AG10803 (cell line): ENCODE data around the gene BAHCC1.

Experiments
- DNase-seq: peaks from one replicate; pipeline ENCODE4 v3.0.0; 2010; ENCODE audit warnings: low read depth
- H3K4me3 ChIP-seq: 2 replicates; pipeline ENCODE4 v1.5.1; 2011; ENCODE audit warnings: mild to moderate bottlenecking, low read length, control low read depth
- CTCF ChIP-seq: conservative IDR thresholded peaks from 2 replicates; pipeline ENCODE4 v1.5.1; 2011; ENCODE audit warnings: mild to moderate bottlenecking, low read length, control low read depth, inconsistent platforms

BAHCC1 gene

DNA sequence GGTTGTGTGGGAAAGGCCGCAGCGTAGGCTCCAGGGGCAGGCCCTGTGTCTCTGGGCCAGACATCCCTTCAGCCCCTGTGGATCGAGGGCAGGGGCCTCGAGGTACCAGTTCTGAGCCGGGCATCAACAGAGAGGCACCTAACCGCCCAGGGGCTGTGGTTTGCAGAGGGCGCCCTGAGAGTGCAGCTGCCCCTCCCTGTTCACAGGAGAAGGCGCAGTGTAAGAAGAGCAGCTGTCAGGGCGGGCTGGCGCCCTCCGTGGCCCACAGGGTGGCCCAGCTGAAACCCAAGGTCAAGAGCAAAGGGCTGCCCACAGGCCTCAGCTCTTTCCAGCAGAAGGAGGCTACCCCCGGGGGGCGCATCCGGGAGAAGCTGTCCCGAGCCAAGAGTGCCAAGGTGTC, 60.8 kb downstream of the BAHCC1 start:
- H3K4me3 ChIP-seq, result no peak overlapping the region
- no peak for TF ChIP-seq CTCF
- DNase-seq, result no peak

DNA sequence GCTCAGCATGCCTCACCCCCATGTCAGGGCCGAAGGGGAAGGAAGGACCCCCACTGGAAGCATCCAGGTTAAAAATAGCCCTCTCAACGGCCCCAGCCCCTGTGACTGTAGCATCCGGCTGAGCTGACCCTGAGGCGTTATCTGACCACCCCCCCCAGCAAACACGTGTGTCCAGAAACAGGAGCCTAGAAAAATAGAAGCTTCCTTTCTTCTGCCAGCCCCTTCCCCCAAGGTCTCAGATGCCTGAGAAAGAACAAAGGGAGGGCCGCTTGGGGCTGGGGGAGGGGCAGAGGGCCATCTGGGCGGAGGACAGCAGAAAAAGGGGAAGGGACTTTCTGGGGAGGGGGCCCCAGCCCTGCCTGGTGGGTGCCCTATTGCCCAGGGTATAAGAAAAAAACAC, 61.5 kb downstream of the BAHCC1 start:
- TF ChIP-seq CTCF, result no peak
- H3K4me3 ChIP-seq, result no peak overlapping the region
- no peak for DNase-seq

DNA sequence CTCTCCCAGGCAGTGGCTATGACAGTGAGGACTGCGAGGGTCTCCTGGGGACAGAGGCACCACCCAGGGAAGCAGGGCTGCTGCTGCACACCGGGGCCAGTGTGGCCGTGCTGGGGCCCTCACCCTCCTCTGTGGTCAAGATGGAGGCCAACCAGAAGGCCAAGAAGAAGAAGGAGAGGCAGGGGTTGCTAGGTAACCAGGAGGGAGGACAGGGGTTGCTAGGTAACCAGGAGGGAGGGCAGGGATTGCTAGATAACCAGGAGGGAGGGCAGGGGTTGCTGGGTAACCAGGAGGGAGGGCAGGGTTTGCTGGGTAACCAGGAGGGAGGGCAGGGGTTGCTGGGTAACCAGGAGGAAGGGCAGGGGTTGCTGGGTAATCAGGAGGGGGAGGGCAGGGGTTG, 62.1 kb downstream of the BAHCC1 start:
- no peak for DNase-seq
- no peak overlapping the region for H3K4me3 ChIP-seq
- no peak for TF ChIP-seq CTCF

DNA sequence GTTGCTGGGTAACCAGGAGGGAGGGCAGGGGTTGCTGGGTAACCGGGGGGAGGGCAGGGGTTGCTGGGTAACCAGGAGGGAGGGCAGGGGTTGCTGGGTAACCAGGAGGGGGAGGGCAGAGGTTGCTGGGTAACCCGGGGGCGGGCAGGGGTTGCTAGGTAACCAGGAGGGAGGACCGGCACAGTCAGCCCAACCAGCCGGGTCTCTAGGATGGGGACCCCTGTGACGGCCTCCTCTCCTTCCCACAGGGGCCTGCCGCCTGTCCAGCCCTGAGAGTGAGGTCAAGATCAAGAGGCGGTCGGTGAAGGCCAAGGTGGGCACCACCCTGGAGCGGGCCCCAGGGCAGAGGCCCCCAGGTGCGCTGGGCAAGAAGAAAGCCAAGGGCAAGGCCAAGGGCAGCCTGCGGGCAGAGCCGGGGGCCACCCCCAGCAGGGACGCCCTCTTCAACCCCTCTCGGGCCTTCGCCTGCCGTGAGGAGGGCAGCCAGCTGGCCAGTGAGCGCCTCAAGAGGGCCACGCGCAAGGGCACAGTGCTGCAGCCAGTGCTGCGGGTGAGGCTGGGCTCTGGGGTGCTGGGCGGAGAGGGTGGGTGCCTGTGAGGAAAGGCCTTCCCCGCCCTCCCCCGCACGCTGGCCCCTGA, 62.8 kb downstream of the BAHCC1 start:
- TF ChIP-seq CTCF, result no peak
- H3K4me3 ChIP-seq, result no peak overlapping the region
- DNase-seq, result no peak

GRCh38 chr17:81458628-81459027, 63.4 kb downstream of the BAHCC1 start:
- H3K4me3 ChIP-seq, result no peak overlapping the region
- TF ChIP-seq CTCF, result no peak
- DNase-seq, result no peak

GRCh38 chr17:81459224-81459623, 64.0 kb downstream of the BAHCC1 start:
- no peak overlapping the region for H3K4me3 ChIP-seq
- no peak for DNase-seq
- TF ChIP-seq CTCF, result no peak

GRCh38 chr17:81459864-81460263, 64.6 kb downstream of the BAHCC1 start:
- DNase-seq, result no peak
- TF ChIP-seq CTCF, result no peak
- H3K4me3 ChIP-seq, result no peak overlapping the region
